Uterus (tissue), 4 donors: ENCODE results near the gene SCUBE1. TPM values are rescaled to one million over a fixed set of nuclear protein-coding genes. Genes with fewer than 3 reads are reported as not detected.
A peak's percentile ranks its signal among the peaks of the same experiment; 100 is the strongest.

Source experiments
- DNase-seq, 2 donors: peaks; one replicate each; pipeline ENCODE4 v3.0.0-alpha.2; 2019 to 2020
- H3K27ac ChIP-seq, 2 donors: fragments of 200-600 bp; sonication (generic); 1 replicate in 1 of 2; 2 replicates in 1 of 2; pipeline ENCODE4 v1.5.1; 2016 to 2018
- H3K27me3 ChIP-seq, 2 donors: fragments of 200-600 bp; sonication (generic); one replicate each; pipeline ENCODE4 v1.5.1; 2018 to 2019; ENCODE audit warnings: control low read depth in 1 of 2
- H3K36me3 ChIP-seq, 2 donors: fragments of 200-600 bp; sonication (generic); one replicate each; pipeline ENCODE4 v1.5.1; 2019; ENCODE audit warnings: control low read depth in 1 of 2
- H3K4me1 ChIP-seq, 2 donors: fragments of 200-600 bp; sonication (generic); one replicate each; pipeline ENCODE4 v1.5.1; 2018 to 2019; ENCODE audit warnings: control low read depth in 1 of 2
- H3K4me3 ChIP-seq, 2 donors: fragments of 200-600 bp; sonication (generic); 1 replicate in 1 of 2; 2 replicates in 1 of 2; pipeline ENCODE4 v1.5.1; 2018 to 2019; ENCODE audit warnings: mild to moderate bottlenecking in 1 of 2
- H3K9me3 ChIP-seq, 2 donors: fragments of 200-600 bp; sonication (generic); one replicate each; pipeline ENCODE4 v1.5.1; 2019; ENCODE audit warnings: control low read depth in 1 of 2
- POLR2A ChIP-seq, 2 donors: fragments of 450-650 bp; IDR thresholded peaks; one replicate each; pipeline ENCODE4 v1.6.1; 2016; ENCODE audit warnings: antibody characterized with exemption in 2 of 2, mild to moderate bottlenecking in 1 of 2, moderate library complexity in 1 of 2
- intact Hi-C: fragments of 100-400 bp; cut with DNase I; formaldehyde crosslinking; loops from one replicate; pipeline ENCODE4 v1.15.1; 2023; ENCODE audit warnings: low total_unique reads
- total RNA-seq, 4 donors: library from RNA; depleted of rRNA in 3 of 4; stranded (reverse); fragments of >200 nt in 3 of 4; gene quantifications; one replicate each; pipeline versions ENCODE4 v1.1.0 to v1.2.4, GENCODE V29; 2014 to 2023
- TF ChIP-seq, protein P1 (sequence below), 4 experiments: fragments of 200-600 bp in 2 of 4; fragments of 450-650 bp in 2 of 4; sonication (generic) in 2 of 4; IDR thresholded peaks; one replicate each; pipeline ENCODE4 v1.5.1; 2016 to 2019; ENCODE audit warnings: antibody characterized with exemption in 4 of 4, mild to moderate bottlenecking in 2 of 4, moderate library complexity in 1 of 4
- donor health status: DM: yes; HTN: yes; CAD: no.

The SCUBE1 gene
- total RNA-seq, 4 donors from 2014 or later, result 0.14 to 1.7 (median 0.26) TPM; not detected in 1

DNA sequence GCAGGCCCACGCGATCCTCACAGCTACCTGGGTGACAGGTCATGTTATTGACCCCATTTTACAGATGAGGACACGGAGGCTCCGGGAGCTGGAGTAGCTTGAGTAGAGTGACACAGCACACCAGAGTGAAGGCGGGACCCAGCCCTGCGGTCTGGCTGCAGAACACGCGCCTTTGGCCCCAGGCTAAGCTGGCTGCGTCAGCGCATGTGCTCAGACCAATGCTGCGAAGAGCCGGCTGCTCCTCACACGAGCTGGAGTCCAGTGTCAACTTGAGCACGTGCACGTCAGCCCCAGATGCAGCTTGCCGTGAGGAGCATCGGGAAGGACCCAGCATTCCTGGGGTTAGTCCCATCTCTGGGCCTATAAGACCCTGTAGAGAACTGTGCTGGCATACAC, 49.9 kb downstream of the SCUBE1 start:
- TF ChIP-seq, protein P1, sequence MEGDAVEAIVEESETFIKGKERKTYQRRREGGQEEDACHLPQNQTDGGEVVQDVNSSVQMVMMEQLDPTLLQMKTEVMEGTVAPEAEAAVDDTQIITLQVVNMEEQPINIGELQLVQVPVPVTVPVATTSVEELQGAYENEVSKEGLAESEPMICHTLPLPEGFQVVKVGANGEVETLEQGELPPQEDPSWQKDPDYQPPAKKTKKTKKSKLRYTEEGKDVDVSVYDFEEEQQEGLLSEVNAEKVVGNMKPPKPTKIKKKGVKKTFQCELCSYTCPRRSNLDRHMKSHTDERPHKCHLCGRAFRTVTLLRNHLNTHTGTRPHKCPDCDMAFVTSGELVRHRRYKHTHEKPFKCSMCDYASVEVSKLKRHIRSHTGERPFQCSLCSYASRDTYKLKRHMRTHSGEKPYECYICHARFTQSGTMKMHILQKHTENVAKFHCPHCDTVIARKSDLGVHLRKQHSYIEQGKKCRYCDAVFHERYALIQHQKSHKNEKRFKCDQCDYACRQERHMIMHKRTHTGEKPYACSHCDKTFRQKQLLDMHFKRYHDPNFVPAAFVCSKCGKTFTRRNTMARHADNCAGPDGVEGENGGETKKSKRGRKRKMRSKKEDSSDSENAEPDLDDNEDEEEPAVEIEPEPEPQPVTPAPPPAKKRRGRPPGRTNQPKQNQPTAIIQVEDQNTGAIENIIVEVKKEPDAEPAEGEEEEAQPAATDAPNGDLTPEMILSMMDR (IDR thresholded peaks at IDR 0.05), result no peak
- TF ChIP-seq POLR2A (IDR thresholded peaks at IDR 0.05), result no peak
- intact Hi-C loops, result no loop called here
- Histone ChIP-seq H3K4me3 (no peak overlapping the region), H3K27ac (no peak overlapping the region), H3K4me1 (peaks cover 0 to 6% of the 10 kb centered on the region in 2 donors), H3K27me3 (no peaks in the 10 kb centered on the region), H3K9me3 (no peaks in the 10 kb centered on the region), H3K36me3 (no peaks in the 10 kb centered on the region)
- no peak for DNase-seq

DNA sequence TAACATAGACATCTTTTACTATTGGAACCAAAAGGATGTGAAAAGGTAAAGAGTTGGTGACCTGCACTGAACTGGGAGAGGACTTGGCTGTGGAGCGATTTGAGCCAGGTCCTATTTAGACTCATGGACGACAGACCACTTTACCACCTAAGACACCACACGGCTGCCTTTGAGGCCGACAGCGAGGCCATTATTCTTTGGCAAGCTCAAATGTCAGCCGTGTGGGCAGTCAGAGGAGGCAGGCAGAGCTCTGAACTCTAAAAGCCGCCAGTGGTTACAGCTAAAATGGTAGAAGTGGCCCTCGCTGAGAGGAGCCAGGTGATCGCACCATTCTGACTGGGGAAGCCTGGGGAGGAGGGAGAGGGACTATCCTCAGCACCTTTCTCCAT, 50.5 kb downstream of the SCUBE1 start:
- no peak overlapping the region for H3K27ac ChIP-seq
- H3K36me3 ChIP-seq, result no peaks in the 10 kb centered on the region
- peaks cover 0 to 6% of the 10 kb centered on the region in 2 donors for H3K4me1 ChIP-seq
- H3K4me3 ChIP-seq, result no peak overlapping the region
- no peak for DNase-seq
- H3K9me3 ChIP-seq, result no peaks in the 10 kb centered on the region
- TF ChIP-seq POLR2A (IDR thresholded peaks at IDR 0.05), result no peak
- TF ChIP-seq, protein P1 (IDR thresholded peaks at IDR 0.05), result no peak
- no peaks in the 10 kb centered on the region for H3K27me3 ChIP-seq
- intact Hi-C loops, result no loop called here

- Histone ChIP-seq H3K9me3 (no peaks in the 10 kb centered on the region), H3K27me3 (no peaks in the 10 kb centered on the region), H3K36me3 (no peaks in the 10 kb centered on the region), H3K4me1 (peaks cover 0 to under 1% of the 10 kb centered on the region in 2 donors), H3K27ac (no peak overlapping the region), H3K4me3 (no peak overlapping the region)
- intact Hi-C loops, result no loop called here
- no peak for TF ChIP-seq POLR2A (IDR thresholded peaks at IDR 0.05)
- DNase-seq, result no peak
Measured at GRCh38 chr22:43291381-43291780, 51.8 kb downstream of the SCUBE1 start.

- TF ChIP-seq, protein P1 (IDR thresholded peaks at IDR 0.05), result no peak
- TF ChIP-seq POLR2A (IDR thresholded peaks at IDR 0.05), result no peak
- H3K4me1 ChIP-seq, result no peaks in the 10 kb centered on the region
- H3K9me3 ChIP-seq, result no peaks in the 10 kb centered on the region
- H3K36me3 ChIP-seq, result no peaks in the 10 kb centered on the region
- peak; percentile 38 to 45 for DNase-seq
- peak overlapping the region in 1 of 2 donors; percentile 18 for H3K4me3 ChIP-seq
- no peaks in the 10 kb centered on the region for H3K27me3 ChIP-seq
- intact Hi-C loops, result no loop called here
- peak overlapping the region; percentile 3 to 58 for H3K27ac ChIP-seq
Measured at GRCh38 chr22:43289976-43290721, 53.0 kb downstream of the SCUBE1 start.

GRCh38 chr22:43289531-43289963, 53.6 kb downstream of the SCUBE1 start:
- Histone ChIP-seq H3K4me1 (no peaks in the 10 kb centered on the region), H3K4me3 (peak overlapping the region in 1 of 2 donors; percentile 18)
- DNase-seq, result peak in 1 of 2 donors; percentile 43

More at GRCh38 chr22:43289531-43289963, 53.6 kb downstream of the SCUBE1 start:
- no peak for TF ChIP-seq POLR2A (IDR thresholded peaks at IDR 0.05)
- TF ChIP-seq, protein P1 (IDR thresholded peaks at IDR 0.05), result no peak
- no peaks in the 10 kb centered on the region for H3K36me3 ChIP-seq
- H3K27ac ChIP-seq, result peak overlapping the region; percentile 3 to 58
- no peaks in the 10 kb centered on the region for H3K27me3 ChIP-seq
- intact Hi-C loops, result no loop called here
- H3K9me3 ChIP-seq, result no peaks in the 10 kb centered on the region
